Activated effector memory CD4-positive, alpha-beta T cell treated with anti-CD3 and anti-CD28 coated beads, Interleukin-2, amount 50 U/mL, for 16 hours (primary cell): Measurements from ENCODE around the gene MCCD1.

Experiments
- DNase-seq: peaks from one replicate; pipeline ENCODE4 v3.0.0-alpha.2; 2020

Gene MCCD1

DNA sequence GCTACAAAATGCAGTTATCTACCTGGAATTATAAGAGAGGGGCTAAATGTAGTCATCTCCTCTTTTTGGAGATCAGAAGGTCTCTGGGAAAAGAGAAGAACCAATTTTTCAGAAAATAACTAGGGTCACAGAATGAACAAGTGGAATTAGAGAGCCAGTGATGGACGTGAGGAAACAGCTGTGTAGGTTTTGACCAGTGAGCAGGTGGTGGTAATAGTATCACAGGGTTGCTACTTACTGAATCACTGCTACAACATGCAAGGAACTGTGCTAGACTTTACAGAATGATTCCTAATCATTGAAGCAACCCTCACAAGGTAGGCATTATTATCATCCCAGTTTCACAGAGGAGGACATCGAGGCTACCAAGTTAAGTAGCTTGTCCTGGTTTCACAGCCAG, 15.9 kb downstream of the MCCD1 start:
- DNase-seq: no peak

DNA sequence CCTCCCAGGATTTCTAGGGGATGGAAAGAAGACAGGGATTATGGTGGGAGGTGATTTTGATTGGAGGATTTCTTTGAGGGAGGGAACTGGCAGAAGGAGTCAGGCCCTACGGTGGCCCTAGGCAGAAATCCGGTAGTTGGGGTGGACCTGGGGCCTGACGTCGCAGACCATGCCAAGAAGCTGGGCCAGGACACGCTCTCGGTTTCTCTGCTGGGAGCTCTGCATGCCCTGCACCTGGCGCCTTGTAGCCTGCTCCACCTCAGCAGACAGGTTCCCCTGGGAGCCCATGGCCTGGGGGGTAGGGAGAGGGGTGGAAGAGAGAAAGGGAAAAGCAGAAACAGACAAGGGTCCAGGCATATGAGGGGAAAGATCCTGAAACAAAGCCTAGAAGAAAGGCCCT, 16.5 kb downstream of the MCCD1 start:
- DNase-seq: peak; percentile 51

DNA sequence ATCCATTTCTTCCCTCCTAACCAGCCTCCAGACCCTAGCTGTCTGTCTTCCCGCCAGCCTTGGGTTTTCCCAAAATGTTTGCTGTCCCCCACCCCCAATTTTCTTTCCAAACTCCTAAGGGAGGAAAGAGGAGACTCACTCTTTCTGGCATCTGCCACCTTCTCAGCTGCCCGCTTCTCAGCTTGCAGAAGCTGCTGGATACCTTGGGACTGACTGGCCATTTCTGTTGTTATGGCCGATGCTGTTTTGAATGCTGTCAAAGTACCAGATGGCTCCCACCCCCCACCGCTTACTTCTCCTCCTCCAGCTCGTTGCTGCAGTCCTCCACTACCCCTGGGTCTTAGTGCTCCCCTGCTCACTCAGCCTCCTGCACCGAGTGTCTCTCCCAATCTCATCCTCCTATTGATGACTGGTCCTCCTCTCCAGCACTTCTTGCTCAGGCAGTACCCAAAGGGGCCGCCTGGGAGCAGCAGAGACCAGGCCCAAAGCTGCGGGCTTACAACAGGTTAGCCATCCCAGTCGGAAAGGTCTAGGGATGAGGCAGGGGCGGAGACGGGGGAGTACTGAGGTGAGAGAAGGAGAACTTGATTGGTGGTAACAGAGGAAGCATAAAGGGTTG, 17.7 kb downstream of the MCCD1 start, which contains the start of gene ATP6V1G2:
ATP6V1G2 (minus strand) TSS at position 270 of the 619 bp plus-strand sequence; CDS start at position 221, 49 bp downstream.
- DNase-seq: peak; percentile 95

DNA sequence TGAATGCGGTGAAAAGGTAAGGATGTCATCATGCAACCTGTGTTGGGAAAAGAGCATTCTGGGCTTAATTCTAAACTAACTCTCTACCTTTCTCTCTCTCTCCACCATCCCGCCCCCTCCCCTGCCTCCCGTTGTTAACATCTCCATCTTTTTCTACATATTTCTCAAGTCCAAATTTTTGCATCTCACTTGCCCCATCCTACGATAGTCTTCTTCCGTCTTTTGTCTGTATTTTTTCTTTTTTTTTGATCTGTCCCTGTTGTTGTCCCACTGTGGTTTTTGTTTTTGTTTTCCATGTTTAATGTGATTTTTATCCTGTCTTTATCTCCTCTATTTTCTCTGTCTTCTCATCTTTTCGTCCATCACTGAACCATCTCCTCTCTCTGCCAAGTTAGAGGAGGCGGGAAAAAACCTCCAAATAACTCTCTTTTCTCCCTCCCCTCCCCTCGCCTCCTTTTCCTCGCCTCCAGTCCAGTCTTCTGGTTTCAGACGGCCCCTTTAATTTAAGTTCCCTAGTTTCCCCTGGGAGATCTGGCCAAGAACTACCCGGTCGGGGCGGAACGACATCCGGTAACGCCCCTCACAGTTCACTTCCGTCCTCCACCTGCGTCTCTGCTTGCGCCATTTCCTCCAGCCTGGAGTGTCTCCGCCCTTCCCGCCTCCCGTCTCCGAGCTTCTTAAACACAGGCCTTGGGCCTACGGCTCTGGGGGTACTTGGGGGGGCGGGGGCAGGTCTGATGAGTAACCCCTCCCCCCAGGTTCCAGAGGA, 18.4 kb downstream of the MCCD1 start, which contains the start of gene NFKBIL1:
NFKBIL1 (plus strand) TSS at position 651 of the 769 bp plus-strand sequence; CDS start at position 738, 87 bp downstream.
- DNase-seq: peak; percentile 96

DNA sequence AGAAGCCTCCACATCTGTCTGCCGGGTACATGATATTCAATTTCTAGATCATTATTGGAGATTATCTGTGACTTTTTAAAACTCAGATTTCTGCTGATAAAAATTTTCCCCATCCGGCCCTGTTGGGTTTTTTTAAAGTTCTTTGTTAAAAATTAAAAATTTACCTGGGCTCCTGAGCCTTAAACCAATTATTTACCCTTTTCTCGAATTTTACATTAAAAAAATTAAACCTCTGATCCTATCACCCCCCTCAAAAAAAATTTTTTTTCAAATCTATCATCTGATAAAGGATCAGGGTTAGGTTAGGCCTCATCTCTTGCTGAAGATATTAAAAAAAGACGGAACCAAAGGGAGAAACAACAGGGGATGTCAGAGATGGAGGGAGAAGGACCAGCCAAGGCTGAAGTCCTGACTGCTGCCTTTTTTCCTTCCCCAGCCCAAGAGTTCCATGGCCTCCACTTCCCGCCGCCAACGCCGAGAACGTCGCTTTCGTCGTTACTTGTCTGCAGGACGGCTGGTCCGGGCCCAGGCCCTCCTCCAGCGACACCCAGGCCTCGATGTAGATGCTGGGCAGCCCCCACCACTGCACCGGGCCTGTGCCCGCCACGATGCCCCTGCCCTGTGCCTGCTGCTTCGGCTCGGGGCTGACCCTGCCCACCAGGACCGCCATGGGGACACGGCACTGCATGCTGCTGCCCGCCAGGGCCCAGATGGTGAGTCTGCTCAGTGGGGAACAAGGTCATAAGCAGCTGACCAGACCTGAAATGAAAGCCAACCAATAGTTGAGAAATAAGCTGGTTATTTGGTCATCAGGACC, 19.2 kb downstream of the MCCD1 start:
- DNase-seq: peak; percentile 62

DNA sequence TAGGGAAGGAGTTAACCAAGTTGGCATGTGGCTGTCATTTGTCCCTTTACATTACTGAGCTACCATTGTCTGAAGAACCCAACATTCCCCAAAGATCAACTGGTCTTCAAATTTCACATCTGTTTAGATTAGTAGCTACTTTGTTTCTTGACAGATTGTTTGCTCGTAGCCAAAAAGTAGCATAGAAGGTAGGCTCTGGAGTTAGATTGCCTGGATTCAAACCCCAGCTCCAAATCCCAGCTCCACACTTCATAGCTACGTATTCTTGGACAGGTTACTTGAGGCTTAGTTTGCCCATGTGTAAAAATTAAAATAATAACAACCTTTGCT, 19.7 kb downstream of the MCCD1 start:
- DNase-seq: no peak

DNA sequence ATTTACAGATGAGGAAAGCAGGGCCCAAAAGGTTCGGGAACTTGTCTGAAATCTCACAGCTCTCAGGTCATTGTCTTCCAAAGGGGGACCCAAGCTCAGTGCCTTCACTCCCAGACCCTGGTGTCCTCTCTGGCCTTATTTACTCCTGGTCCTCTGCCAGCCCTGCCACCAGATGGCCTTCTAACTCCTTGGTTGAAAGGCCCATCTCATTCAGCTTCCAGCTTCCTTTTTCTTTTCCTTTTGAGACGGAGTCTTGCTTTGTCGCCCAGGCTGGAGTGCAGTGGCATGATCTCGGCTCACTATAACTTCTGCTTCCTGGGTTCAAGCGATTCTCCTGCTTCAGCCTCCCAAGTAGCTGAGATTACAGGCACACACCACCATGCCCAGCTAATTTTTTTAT, 22.6 kb downstream of the MCCD1 start:
- peak; percentile 88 for DNase-seq

DNA sequence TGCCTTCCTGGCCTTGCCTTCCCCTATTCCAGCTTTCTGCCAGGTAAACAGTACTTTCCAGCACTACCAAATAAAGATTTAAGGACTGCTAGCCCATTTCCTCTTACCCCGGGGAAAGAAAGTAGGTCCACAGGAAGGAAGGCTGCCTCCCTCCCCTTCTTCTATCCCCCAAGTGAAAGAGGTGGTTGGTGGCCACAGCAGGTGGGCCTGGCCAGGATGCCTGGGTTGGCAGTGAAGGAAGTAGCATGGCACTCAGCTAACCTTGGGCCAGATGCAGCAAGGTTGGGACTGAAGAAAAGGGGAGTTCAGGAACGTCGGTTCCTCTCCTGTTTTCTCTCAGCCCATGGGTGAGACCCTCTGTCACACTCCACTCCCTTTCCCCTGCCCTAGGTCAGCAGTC, 27.5 kb downstream of the MCCD1 start:
- DNase-seq: peak; percentile 64

DNA sequence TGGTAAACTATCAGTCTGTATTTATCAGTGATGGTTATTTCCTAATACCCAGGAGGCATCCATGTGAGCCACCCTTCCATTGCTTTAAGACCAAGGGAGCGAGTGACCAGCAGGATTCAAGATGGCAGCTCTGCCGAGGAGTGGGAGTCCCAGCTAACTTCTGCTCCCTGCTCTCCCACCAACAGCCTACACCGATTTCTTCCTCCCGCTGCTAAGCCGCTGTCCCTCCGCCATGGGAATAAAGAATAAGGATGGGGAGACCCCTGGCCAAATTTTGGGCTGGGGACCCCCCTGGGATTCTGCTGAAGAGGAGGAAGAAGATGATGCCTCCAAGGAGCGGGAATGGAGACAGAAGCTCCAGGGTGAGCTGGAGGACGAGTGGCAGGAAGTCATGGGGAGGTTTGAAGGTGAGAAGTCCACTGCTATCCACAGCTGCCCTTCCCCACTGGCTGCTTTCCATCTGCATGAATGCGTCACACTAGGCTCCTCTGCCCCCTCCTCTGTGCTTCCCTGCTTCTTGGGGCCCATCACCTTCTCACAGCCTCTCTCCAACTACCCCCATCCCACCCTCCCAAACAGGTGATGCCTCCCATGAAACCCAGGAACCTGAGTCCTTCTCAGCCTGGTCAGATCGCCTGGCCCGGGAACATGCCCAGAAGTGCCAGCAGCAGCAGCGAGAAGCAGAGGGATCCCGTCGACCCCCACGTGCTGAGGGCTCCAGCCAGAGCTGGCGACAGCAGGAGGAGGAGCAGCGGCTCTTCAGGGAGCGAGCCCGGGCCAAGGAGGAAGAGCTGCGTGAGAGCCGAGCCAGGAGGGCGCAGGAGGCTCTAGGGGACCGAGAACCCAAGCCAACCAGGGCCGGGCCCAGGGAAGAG, 28.9 kb downstream of the MCCD1 start:
- peak; percentile 62 for DNase-seq

DNA sequence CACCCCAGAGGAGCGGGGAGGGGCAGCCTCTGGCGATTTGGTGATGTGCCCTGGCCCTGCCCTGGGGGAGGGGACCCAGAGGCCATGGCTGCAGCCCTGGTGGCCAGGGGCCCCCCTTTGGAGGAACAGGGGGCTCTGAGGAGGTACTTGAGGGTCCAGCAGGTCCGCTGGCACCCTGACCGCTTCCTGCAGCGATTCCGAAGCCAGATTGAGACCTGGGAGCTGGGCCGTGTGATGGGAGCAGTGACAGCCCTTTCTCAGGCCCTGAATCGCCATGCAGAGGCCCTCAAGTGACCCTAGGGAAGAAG, 29.5 kb downstream of the MCCD1 start:
- DNase-seq: no peak

DNA sequence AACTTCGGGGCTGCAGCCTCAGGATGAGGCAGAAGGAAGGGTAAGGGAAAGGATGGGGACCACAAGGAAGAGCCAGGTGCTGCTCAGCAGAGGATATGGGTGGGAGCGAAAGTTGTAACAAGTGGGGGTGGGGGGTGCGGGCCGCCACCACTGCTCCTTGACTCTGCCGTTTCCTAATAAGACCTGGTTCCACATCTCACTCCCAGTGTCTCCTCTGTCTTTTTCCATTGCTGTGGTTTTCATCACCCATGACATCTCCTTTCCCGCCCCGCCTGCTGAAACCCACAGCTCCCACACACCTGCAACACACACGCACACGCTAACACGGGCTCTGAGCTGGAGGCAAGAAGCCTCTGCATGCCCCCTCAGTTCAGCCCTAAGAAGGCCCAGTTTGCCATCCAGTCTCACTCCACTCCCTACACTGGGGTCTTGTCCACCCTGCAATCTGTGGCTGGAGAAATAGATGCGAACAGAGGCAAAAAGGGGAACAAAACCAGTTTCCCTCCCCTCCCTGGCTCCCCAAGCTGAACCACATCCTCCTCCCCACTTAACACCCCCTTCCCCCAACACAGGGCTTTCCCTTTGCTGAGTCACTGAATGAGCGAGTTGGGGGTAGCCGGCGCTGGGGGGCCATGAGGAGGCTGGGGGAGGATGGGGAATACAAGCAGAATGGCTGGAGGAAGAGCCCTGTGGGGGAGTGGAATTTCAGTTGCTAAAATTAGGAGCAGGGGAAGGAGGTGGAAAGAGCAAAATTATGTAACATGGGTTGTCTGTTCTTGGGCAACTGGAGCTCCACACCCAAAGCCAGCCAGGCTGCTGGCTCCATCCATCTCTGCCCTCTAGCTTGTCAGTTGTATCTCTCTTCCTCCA, 30.1 kb downstream of the MCCD1 start:
- DNase-seq: peak; percentile 90

DNA sequence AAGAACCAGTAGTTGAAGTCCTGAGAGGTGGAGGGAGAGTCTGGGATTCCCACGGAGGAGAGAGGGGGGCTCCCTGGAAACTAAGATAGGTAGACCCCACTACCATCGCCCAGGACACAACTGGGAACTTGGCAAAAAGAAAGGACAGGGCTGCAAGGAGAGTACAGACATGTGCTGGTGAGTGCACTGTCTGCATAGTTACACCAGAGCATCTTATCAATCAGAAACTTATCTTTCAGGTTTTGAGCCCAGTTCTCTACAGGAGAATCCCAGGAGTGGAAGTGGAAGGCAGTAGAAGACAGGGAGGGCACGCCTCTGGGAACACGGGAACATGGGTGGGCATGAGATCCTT, 30.8 kb downstream of the MCCD1 start:
- DNase-seq: no peak

DNA sequence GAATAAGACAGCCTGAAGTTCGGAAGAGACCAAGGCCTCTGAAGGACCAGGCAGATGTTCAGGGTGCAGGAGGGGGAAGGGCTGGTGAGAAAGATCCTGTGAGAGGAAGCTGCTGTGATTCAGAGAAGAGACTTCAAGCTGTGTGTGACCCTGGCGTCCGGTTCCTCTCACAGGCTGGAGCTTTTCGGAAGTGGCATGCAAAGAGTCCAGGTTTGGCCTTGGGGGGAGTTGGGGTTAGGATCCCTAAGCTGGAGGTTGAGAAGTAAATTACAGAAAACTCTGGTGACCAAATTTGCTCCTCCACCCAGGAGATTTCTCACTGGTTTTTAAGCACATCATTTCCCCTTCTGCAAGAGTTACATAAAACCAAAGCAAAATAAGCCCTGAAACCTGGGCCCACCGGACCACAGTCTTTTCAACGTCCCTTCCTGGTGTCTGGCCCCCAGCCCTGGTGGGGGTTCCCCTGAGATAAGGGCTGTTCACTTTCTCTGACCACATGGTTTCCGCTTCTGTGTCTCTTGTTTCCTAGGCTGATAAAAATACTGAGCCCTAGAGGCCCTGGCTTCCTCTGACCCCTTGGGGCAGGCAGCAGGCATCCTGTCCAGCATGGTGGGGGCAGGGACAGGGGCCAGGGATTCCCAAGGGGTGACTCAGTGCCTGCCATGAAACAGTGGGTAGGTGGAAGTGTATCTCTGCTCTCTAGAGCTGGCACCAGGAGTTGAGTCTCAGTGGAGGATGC, 31.4 kb downstream of the MCCD1 start:
- peak; percentile 82 for DNase-seq

DNA sequence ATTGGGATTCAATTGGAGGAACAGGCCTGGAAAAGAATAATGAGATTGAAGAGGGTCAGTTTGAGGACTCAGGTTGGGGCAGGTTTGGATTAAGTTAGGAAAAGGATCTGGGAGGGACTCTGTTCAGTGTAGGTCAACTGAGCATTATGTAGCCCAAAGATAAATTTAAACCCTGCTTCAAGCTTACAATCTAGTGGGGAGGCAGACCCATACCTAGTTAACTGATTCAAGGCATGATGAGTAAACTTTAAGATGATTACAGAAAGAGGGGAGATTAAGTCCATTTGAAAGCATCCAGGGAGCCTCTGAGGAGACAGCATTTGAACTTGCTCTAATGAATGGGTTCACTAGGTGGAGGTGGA, 31.9 kb downstream of the MCCD1 start:
- no peak for DNase-seq

DNA sequence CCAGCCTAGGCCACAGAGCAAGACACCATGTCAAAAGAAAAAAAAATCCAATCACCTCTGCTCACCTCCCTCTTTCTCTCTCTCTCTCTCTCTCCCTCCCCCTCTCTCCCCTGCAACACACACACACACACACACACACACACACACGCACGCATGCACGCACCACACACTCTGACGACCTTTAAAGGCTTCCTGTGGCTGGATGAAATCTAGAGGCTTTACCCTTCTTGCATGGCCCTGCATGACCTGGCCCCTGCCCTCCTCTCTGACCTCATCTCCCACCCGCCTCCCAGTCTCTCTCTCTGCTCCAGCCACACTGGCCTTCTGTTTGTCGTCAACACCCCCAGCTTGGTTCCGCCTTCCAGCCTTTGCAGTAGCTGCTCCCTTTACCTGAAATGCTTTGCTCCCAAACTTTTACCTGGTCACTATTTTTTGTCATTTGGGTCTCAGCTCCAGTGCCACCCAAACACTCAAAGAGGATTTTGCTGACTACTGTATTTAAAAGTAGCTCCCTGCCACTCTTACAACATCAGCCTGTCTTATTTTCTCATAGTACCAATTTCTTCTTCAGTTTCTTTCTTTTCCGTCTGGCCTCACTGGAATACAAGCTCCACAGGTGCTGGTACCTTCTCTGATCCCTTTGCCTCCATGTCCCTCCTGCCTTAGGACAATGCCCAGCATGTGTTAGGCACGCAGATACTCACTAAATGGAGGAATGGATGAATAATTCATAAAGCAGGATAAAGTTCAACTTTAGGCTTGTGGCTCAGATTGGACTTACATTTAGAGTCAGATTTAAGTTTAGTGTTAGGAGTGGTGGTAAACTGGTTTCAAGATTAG, 39.0 kb downstream of the MCCD1 start:
- peak; percentile 75 for DNase-seq

DNA sequence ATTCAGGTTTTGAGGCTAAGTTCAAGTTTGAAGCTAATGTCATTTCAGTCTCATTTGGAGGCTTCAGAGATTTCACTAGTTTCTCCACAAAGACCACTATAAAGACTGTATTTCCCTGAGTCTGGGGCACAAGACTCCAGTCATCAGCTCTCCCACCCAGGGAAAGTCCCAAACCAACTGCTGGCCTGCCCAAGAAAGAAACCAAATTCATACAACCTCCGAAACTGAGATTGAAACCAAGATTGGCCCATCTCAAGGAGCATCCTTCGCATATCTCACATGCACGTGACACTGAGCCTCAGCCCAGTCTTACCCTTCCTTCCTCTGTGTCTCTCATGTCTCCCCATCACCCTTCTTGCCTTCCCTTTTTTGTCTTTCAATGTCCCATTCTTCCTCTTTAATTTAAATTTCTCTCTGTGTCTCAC, 39.8 kb downstream of the MCCD1 start:
- peak; percentile 89 for DNase-seq

DNA sequence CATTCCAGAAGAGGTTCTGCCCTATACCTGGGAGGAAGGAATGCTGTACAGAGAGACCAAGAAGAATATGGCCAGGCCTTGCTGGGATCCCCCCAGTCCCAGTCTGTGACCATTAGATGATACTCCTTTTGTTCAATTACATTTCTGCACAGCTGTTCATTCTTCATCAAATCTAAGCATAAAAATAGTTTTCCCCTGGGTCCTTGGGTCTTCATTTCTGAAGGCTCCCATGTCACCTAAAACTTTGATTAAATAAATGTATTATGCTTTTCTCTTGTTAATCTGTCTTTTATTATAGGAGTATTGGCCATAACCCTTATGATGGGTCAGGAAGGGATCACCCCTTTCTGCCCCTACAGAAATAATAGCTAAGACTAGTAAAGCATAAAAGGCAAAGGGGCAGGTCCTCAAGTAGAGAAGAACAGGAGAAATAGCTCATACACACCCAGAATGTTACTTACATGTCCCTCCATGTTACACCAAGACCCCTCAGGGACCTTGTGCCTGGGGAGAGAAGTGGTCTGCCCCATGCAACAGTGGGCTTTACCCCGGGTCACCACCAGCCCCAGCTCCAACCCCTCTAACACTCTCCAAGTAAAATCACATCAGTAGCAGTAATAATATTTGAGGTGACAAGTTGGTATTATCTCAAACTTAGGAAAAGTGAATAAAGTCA, 41.2 kb downstream of the MCCD1 start:
- no peak for DNase-seq

DNA sequence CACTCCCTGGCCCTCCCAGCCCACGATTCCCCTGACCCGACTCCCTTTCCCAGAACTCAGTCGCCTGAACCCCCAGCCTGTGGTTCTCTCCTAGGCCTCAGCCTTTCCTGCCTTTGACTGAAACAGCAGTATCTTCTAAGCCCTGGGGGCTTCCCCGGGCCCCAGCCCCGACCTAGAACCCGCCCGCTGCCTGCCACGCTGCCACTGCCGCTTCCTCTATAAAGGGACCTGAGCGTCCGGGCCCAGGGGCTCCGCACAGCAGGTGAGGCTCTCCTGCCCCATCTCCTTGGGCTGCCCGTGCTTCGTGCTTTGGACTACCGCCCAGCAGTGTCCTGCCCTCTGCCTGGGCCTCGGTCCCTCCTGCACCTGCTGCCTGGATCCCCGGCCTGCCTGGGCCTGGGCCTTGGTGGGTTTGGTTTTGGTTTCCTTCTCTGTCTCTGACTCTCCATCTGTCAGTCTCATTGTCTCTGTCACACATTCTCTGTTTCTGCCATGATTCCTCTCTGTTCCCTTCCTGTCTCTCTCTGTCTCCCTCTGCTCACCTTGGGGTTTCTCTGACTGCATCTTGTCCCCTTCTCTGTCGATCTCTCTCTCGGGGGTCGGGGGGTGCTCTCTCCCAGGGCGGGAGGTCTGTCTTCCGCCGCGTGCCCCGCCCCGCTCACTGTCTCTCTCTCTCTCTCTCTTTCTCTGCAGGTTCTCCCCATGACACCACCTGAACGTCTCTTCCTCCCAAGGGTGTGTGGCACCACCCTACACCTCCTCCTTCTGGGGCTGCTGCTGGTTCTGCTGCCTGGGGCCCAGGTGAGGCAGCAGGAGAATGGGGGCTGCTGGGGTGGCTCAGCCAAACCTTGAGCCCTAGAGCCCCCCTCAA, 43.5 kb downstream of the MCCD1 start, which contains the start of gene LTA:
LTA (plus strand) TSS at position 249 of the 871 bp plus-strand sequence; CDS start at position 703, 454 bp downstream.
- DNase-seq: peak; percentile 92
